ENCODE data around the gene ZNF311. TPM values are rescaled to one million over a fixed set of nuclear protein-coding genes. Genes with fewer than 3 reads are reported as not detected.

Gene ZNF311
- total and polyA plus RNA-seq, 9 of the 15 experiments (the other 6 are each of a cell fraction or from before 2014, with no cell fraction given) = 5.1 to 10.0 (median 7.5) TPM

- TF ChIP-seq XRCC5 (IDR thresholded peaks at IDR 0.05; ENCODE audit: low read depth, low read length) = peak; percentile 51; the same call in 1 of the 2 replicates
- 0 out of 2 replicates have a peak, but pooled peaks have one; percentile 65 for TF ChIP-seq ARID4B (CRISPR knock-in tag; IDR thresholded peaks at IDR 0.05)
- no peak; the same call in 1 of the 2 replicates for TF ChIP-seq EZH2 (IDR thresholded peaks at IDR 0.05; ENCODE audit: borderline replicate concordance, low read depth, low read length)
- peak; percentile 32 for TF ChIP-seq SMAD1 (IDR thresholded peaks at IDR 0.05; ENCODE audit: low read depth, low read length, partially characterized antibody)
- no peak for TF ChIP-seq ZNF740 (CRISPR knock-in tag; IDR thresholded peaks at IDR 0.05)
- no peak for TF ChIP-seq ZNF740 (tag; IDR thresholded peaks at IDR 0.05)
- no peak for TF ChIP-seq EWSR1 (IDR thresholded peaks at IDR 0.05; ENCODE audit: borderline replicate concordance, low read depth, partially characterized antibody)
- no peak for TF ChIP-seq E2F6 (IDR thresholded peaks at IDR 0.05; ENCODE audit: borderline replicate concordance in 1 of 2, extremely low read depth in 1 of 2, insufficient read depth in 1 of 2, insufficient read length in 1 of 2, low read depth in 1 of 2, low read length in 1 of 2, poor library complexity in 1 of 2, severe bottlenecking in 1 of 2)
- peak; percentile 77; the same call in 1 of the 2 replicates for TF ChIP-seq STAT5A (IDR thresholded peaks at IDR 0.05; ENCODE audit: borderline replicate concordance, low read length)
- TF ChIP-seq ZC3H4 (CRISPR knock-in tag; IDR thresholded peaks at IDR 0.05; ENCODE audit: borderline replicate concordance) = no peak
- peak; percentile 83 for TF ChIP-seq MTA2 (IDR thresholded peaks at IDR 0.05; ENCODE audit: low read depth)
Observed at GRCh38 chr6:28980852-28981430, 24.2 kb downstream of the ZNF311 start (continued).
